IMR-90 (cell line): ENCODE measurements around the gene TTF1. TPM values are rescaled to one million over a fixed set of nuclear protein-coding genes. Genes with fewer than 3 reads are reported as not detected.

Source experiments
- ATAC-seq: fragments of 200-7000 bp; cut with Tn5 transposase; 2 replicates; pipeline ENCODE4 v1.9.1; 2020; ENCODE audit warnings: low read depth, mild to moderate bottlenecking, moderate library complexity
- BruUV-seq: library from RNA; stranded (reverse); fragments of 400-500 nt; replicated peaks from 2 replicates; lab custom pipeline; 2021; lab: Mats Ljungman, UMichigan
- CTCF ChIA-PET: fragments of 300-600 bp; formaldehyde crosslinking; extraction: SDS; loops from one replicate; lab custom pipeline; 2021; ENCODE audit warnings: antibody characterized with exemption; lab: Yijun Ruan, JAX
- POLR2A ChIA-PET: fragments of 300-600 bp; sonication (Branson Sonifier 250); formaldehyde crosslinking; loops from one replicate; lab custom pipeline; 2022; ENCODE audit warnings: antibody characterized with exemption; ENCODE audit not compliant: unreplicated experiment; lab: Charles Lee
- DNase-seq: peaks from one replicate; pipeline ENCODE4 v3.0.0; 2013
- H2AFZ ChIP-seq: replicated peaks from 2 replicates; pipeline ENCODE3; 2013; ENCODE audit warnings: low read length, mild to moderate bottlenecking; ENCODE audit not compliant: poor library complexity
- H2AK5ac ChIP-seq: 2 replicates; pipeline ENCODE4 v1.6.1; 2013; ENCODE audit warnings: low read depth, low read length, inconsistent platforms
- H2AK9ac ChIP-seq: replicated peaks from 2 replicates; pipeline ENCODE3; 2013; ENCODE audit warnings: mild to moderate bottlenecking, low read depth, low read length, moderate library complexity; ENCODE audit not compliant: poor library complexity
- H2BK120ac ChIP-seq: 2 replicates; pipeline ENCODE4 v1.6.1; 2013; ENCODE audit warnings: low read depth, low read length, inconsistent platforms
- H2BK15ac ChIP-seq: 3 replicates; pipeline ENCODE4 v1.6.1; 2013; ENCODE audit warnings: low read depth, low read length, inconsistent platforms
- H2BK20ac ChIP-seq: 2 replicates; pipeline ENCODE4 v1.6.1; 2013; ENCODE audit warnings: low read depth, mild to moderate bottlenecking, inconsistent platforms, low read length, moderate library complexity
- H2BK5ac ChIP-seq: 2 replicates; pipeline ENCODE4 v1.6.1; 2013; ENCODE audit warnings: mild to moderate bottlenecking, low read depth, low read length, inconsistent platforms; ENCODE audit not compliant: poor library complexity, severe bottlenecking
- H3K14ac ChIP-seq: replicated peaks from 2 replicates; pipeline ENCODE4 v1.6.1; 2013; ENCODE audit warnings: low read depth, low read length, inconsistent platforms
- H3K18ac ChIP-seq: 2 replicates; pipeline ENCODE4 v1.6.1; 2013; ENCODE audit warnings: low read depth, low read length, control low read depth
- H3K23ac ChIP-seq: 2 replicates; pipeline ENCODE4 v1.6.1; 2013; ENCODE audit warnings: low read depth, low read length, inconsistent platforms
- H3K27ac ChIP-seq: 2 replicates; pipeline ENCODE4 v1.5.1; 2013; ENCODE audit warnings: mild to moderate bottlenecking, control low read depth, low read length; ENCODE audit not compliant: insufficient read depth
- H3K27me3 ChIP-seq: 2 replicates; pipeline ENCODE4 v1.6.1; 2013; ENCODE audit warnings: low read length; ENCODE audit not compliant: control insufficient read depth, insufficient read depth
- H3K36me3 ChIP-seq: 2 replicates; pipeline ENCODE4 v1.6.1; 2013; ENCODE audit warnings: low read length, mixed read lengths; ENCODE audit not compliant: control insufficient read depth, insufficient read depth
- H3K4ac ChIP-seq: 2 replicates; pipeline ENCODE4 v1.6.1; 2013; ENCODE audit warnings: low read depth, low read length, inconsistent platforms
- H3K4me1 ChIP-seq: 2 replicates; pipeline ENCODE4 v1.6.1; 2013; ENCODE audit warnings: low read length, mixed read lengths; ENCODE audit not compliant: control insufficient read depth, insufficient read depth
- H3K4me2 ChIP-seq: 2 replicates; pipeline ENCODE4 v1.6.1; 2013; ENCODE audit warnings: low read depth, mild to moderate bottlenecking, control low read depth, low read length, moderate library complexity
- H3K4me3 ChIP-seq: 2 replicates; pipeline ENCODE4 v1.5.1; 2013; ENCODE audit warnings: low read depth, mild to moderate bottlenecking, control low read depth, low read length, moderate library complexity; ENCODE audit not compliant: insufficient read depth
- H3K56ac ChIP-seq: 2 replicates; pipeline ENCODE4 v1.6.1; 2013; ENCODE audit warnings: low read length, inconsistent platforms; ENCODE audit not compliant: insufficient read depth; ENCODE audit errors: extremely low read depth
- H3K79me1 ChIP-seq, 2 experiments: 2 replicates each; pipeline ENCODE4 v1.6.1; 2013; ENCODE audit warnings: low read length in 2 of 2, inconsistent platforms in 1 of 2, low read depth in 1 of 2
- H3K9ac ChIP-seq: 2 replicates; pipeline ENCODE4 v1.6.1; 2013; ENCODE audit warnings: low read depth, low read length, control low read depth
- H3K9me1 ChIP-seq: 2 replicates; pipeline ENCODE4 v1.6.1; 2013; ENCODE audit warnings: low read length, inconsistent platforms; ENCODE audit not compliant: insufficient read depth
- H3K9me3 ChIP-seq: 2 replicates; pipeline ENCODE4 v1.6.1; 2013; ENCODE audit warnings: low read length; ENCODE audit not compliant: control insufficient read depth, insufficient read depth
- H4K20me1 ChIP-seq: 2 replicates; pipeline ENCODE4 v1.6.1; 2013; ENCODE audit warnings: low read length, inconsistent platforms; ENCODE audit not compliant: insufficient read depth
- H4K5ac ChIP-seq: 2 replicates; pipeline ENCODE4 v1.6.1; 2013; ENCODE audit warnings: mild to moderate bottlenecking, low read depth, low read length, control low read depth
- H4K8ac ChIP-seq, 2 experiments: 2 replicates each; pipeline ENCODE4 v1.6.1; 2013; ENCODE audit warnings: low read depth in 2 of 2, low read length in 2 of 2, control low read depth in 1 of 2, inconsistent platforms in 1 of 2
- H4K91ac ChIP-seq: 2 replicates; pipeline ENCODE4 v1.6.1; 2013; ENCODE audit warnings: low read depth, low read length, inconsistent platforms; ENCODE audit not compliant: insufficient read depth
- BHLHE40 ChIP-seq: fragments of 150-350 bp; IDR thresholded peaks from 2 replicates; pipeline ENCODE4 v1.6.1; 2016; ENCODE audit warnings: mild to moderate bottlenecking, low read depth, low read length
- CEBPB ChIP-seq: IDR thresholded peaks from 2 replicates; pipeline ENCODE4 v1.6.1; 2012; ENCODE audit warnings: low read depth, low read length, improper control_type of control experiment
- CTCF ChIP-seq: conservative IDR thresholded peaks from 2 replicates; pipeline ENCODE4 v1.5.1; 2012; ENCODE audit warnings: mild to moderate bottlenecking, low read depth, low read length, improper control_type of control experiment
- MAFK ChIP-seq: IDR thresholded peaks from 2 replicates; pipeline ENCODE4 v1.6.1; 2012; ENCODE audit warnings: low read depth, low read length, improper control_type of control experiment
- MXI1 ChIP-seq: IDR thresholded peaks from 2 replicates; pipeline ENCODE4 v1.6.1; 2012; ENCODE audit warnings: low read depth, mild to moderate bottlenecking, low read length, moderate library complexity, borderline replicate concordance
- NFE2L2 ChIP-seq: fragments of 150-350 bp; IDR thresholded peaks from 2 replicates; pipeline ENCODE4 v1.6.1; 2016; ENCODE audit warnings: low read depth, mild to moderate bottlenecking, low read length
- RAD21 ChIP-seq: IDR thresholded peaks from 2 replicates; pipeline ENCODE4 v1.6.1; 2012; ENCODE audit warnings: low read length, improper control_type of control experiment
- RFX5 ChIP-seq: IDR thresholded peaks from 2 replicates; pipeline ENCODE4 v1.8.0; 2012; ENCODE audit warnings: low read depth, mild to moderate bottlenecking, low read length, moderate library complexity
- USF2 ChIP-seq: fragments of 150-350 bp; IDR thresholded peaks from 2 replicates; pipeline ENCODE4 v1.6.1; 2017; ENCODE audit warnings: mild to moderate bottlenecking, antibody characterized with exemption, low read length, low read depth
- WGBS, 2 experiments: methylation state at CpG; one replicate each; pipeline versions ENCODE4 v1.1.5 to v1.1.7; 2013; ENCODE audit warnings: missing lambda C conversion rate in 2 of 2; ENCODE audit not compliant: insufficient read length in 1 of 2; ENCODE audit errors: extremely low coverage in 2 of 2; 5-methylcytosine and 5-hydroxymethylcytosine counted together
- dilution Hi-C: fragments of 300-500 bp; cut with HindIII; formaldehyde crosslinking; loops from one replicate; pipeline ENCODE4 v1.14.3; 2018; ENCODE audit warnings: low sequenced_read_pairs; ENCODE audit not compliant: unreplicated experiment
- in situ Hi-C: fragments of 300-500 bp; cut with MboI; formaldehyde crosslinking; loops from 3 replicates; pipeline ENCODE4 v1.14.3; 2019; ENCODE audit warnings: low sequenced_read_pairs, inconsistent platforms, mixed read lengths
- intact Hi-C: fragments of 100-400 bp; cut with micrococcal nuclease; formaldehyde crosslinking; loops from 2 replicates; pipeline ENCODE4 v1.10.0; 2022
- polyA plus RNA-seq, 3 experiments: library from polyadenylated mRNA; depleted of rRNA; stranded (reverse); fragments of >200 nt; gene quantifications; 2 replicates each; pipeline ENCODE4 v1.2.3, GENCODE V29; 2012; ENCODE audit warnings: low replicate concordance in 1 of 3
- total RNA-seq: library from RNA; depleted of rRNA; stranded (reverse); fragments of >200 nt; gene quantifications from 2 replicates; pipeline ENCODE4 v1.2.3, GENCODE V29; 2012
- TF ChIP-seq, protein P1 (sequence below): fragments of 150-350 bp; IDR thresholded peaks from 2 replicates; pipeline ENCODE4 v1.6.1; 2016; ENCODE audit warnings: low read depth, mild to moderate bottlenecking, low read length, moderate library complexity, borderline replicate concordance

Gene TTF1
- total and polyA plus RNA-seq, 2 of the 4 experiments (the other 2 are of a cell fraction): 6.5 to 12.0 TPM

- H2AK9ac ChIP-seq: no peak overlapping the region
- no peak overlapping the region for H3K27ac ChIP-seq
- in situ Hi-C loops (no loop called here), dilution Hi-C loops (no loop called here), intact Hi-C loops (no loop called here)
- no peak overlapping the region for H2BK15ac ChIP-seq
- H2BK20ac ChIP-seq: no peak overlapping the region
- no peak overlapping the region for H2BK5ac ChIP-seq
- no CpG with 5 or more reads among the region's 3 CpGs for WGBS, 2 experiments
- DNase-seq: no peak
- no peak overlapping the region for H4K8ac ChIP-seq
- H3K18ac ChIP-seq: no peak overlapping the region
- H4K20me1 ChIP-seq: peaks cover 3% of the 10 kb centered on the region; the same call in 1 of the 2 replicates
- H3K14ac ChIP-seq: no peak overlapping the region
- no TSS peak for BruUV-seq
- H3K9ac ChIP-seq: no peak overlapping the region
- no peak for ATAC-seq
- no peak overlapping the region for H2BK120ac ChIP-seq
- no peak for TF ChIP-seq USF2
- no peak for TF ChIP-seq RAD21
- TF ChIP-seq, protein P1, sequence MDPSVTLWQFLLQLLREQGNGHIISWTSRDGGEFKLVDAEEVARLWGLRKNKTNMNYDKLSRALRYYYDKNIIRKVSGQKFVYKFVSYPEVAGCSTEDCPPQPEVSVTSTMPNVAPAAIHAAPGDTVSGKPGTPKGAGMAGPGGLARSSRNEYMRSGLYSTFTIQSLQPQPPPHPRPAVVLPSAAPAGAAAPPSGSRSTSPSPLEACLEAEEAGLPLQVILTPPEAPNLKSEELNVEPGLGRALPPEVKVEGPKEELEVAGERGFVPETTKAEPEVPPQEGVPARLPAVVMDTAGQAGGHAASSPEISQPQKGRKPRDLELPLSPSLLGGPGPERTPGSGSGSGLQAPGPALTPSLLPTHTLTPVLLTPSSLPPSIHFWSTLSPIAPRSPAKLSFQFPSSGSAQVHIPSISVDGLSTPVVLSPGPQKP: no peak
- no peak for TF ChIP-seq CEBPB
- TF ChIP-seq CTCF: no peak
- no peak for TF ChIP-seq RFX5
- TF ChIP-seq NFE2L2: no peak
- TF ChIP-seq MXI1: no peak
- TF ChIP-seq BHLHE40: no peak
- no peak for TF ChIP-seq MAFK
- no peaks in the 10 kb centered on the region for H3K36me3 ChIP-seq
- no peaks in the 10 kb centered on the region for H3K9me3 ChIP-seq
- H4K5ac ChIP-seq: no peak overlapping the region
- H3K23ac ChIP-seq: no peak overlapping the region
- ChIA-PET POLR2A (no interaction called here), CTCF (no interaction called here)
- H4K91ac ChIP-seq: no peak overlapping the region
- no peak overlapping the region for H3K4me2 ChIP-seq
- H3K4me1 ChIP-seq: no peaks in the 10 kb centered on the region
- no peak overlapping the region for H2AFZ ChIP-seq
- no peaks in the 10 kb centered on the region for H3K9me1 ChIP-seq
- H3K27me3 ChIP-seq: peaks cover 24% of the 10 kb centered on the region
- H3K56ac ChIP-seq: no peak overlapping the region
- H3K79me1 ChIP-seq: no peaks in the 10 kb centered on the region
- H2AK5ac ChIP-seq: no peak overlapping the region
- H3K4me3 ChIP-seq: no peak overlapping the region
- H3K4ac ChIP-seq: no peak overlapping the region
Measured at GRCh38 chr9:132446887-132447286, 40.2 kb upstream of the TTF1 start.
